ENCODE results near the gene GAL3ST3. TPM values are rescaled to one million over a fixed set of nuclear protein-coding genes. Genes with fewer than 3 reads are reported as not detected.
"Not testable (repeated sequence)": the region's sequence is repeated elsewhere in the genome, so short reads cannot be mapped to it uniquely, and the experiment has no call there.

The GAL3ST3 gene
- total RNA-seq, 4 donors from 2014 or later, result 0.26 to 2.1 (median 1.9) TPM; not detected in 1

GRCh38 chr11:66080055-66080817, 31.3 kb upstream of the GAL3ST3 start:
- intact Hi-C loops (cut with DNase I; ENCODE audit: low total_unique reads), result no loop called here
- DNase-seq, result peak; percentile 41 to 57
- no peaks in the 10 kb centered on the region for H3K27me3 ChIP-seq
- no peaks in the 10 kb centered on the region for H3K36me3 ChIP-seq
- H3K9me3 ChIP-seq, result no peaks in the 10 kb centered on the region
- no peak overlapping the region for H3K4me3 ChIP-seq
- TF ChIP-seq CTCF (IDR thresholded peaks at IDR 0.05) (no peak), POLR2A (IDR thresholded peaks at IDR 0.05) (no peak)
- H3K27ac ChIP-seq, result peak overlapping the region; percentile 29 to 40
- H3K4me1 ChIP-seq, result peaks cover 3 to 6% of the 10 kb centered on the region in 2 donors

- H3K27ac ChIP-seq; H3K9me3 ChIP-seq; H3K4me3 ChIP-seq; H3K4me1 ChIP-seq; DNase-seq; H3K27me3 ChIP-seq; intact Hi-C loops (cut with DNase I; ENCODE audit: low total_unique reads); H3K36me3 ChIP-seq: not testable (repeated sequence)
Measured at GRCh38 chr11:66078949-66079348, 30.0 kb upstream of the GAL3ST3 start.

GRCh38 chr11:66077927-66078326, 29.0 kb upstream of the GAL3ST3 start:
- Histone ChIP-seq H3K4me1 (peaks cover 3 to 6% of the 10 kb centered on the region in 2 donors), H3K36me3 (no peaks in the 10 kb centered on the region), H3K27me3 (no peaks in the 10 kb centered on the region), H3K4me3 (no peak overlapping the region), H3K27ac (no peak overlapping the region), H3K9me3 (no peaks in the 10 kb centered on the region)
- TF ChIP-seq CTCF (IDR thresholded peaks at IDR 0.05) (no peak), POLR2A (IDR thresholded peaks at IDR 0.05) (no peak)
- intact Hi-C loops (cut with DNase I; ENCODE audit: low total_unique reads), result no loop called here
- DNase-seq, result no peak

DNA sequence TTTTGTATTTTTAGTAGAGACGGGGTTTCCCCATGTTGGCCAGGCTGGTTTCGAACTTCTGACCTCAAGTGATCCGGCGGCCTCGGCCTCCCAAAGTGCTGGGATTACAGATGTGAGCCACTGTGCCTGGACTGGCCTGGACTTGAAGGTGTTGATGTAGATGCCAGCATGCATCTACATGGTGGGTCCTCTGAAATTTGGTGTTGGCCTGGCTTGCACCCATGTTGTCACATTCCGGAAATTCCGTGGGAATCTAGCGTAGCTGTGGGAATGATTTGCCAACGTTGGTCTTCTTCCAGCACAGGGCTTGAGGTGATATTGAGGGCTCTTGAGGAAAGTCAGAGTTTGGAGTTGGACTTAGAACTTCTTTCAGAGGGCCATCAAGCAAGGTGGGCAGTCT, 27.6 kb upstream of the GAL3ST3 start:
- no peak for TF ChIP-seq CTCF (IDR thresholded peaks at IDR 0.05)
- no peak for TF ChIP-seq POLR2A (IDR thresholded peaks at IDR 0.05)
- Histone ChIP-seq H3K27ac (no peak overlapping the region), H3K4me3 (no peak overlapping the region), H3K36me3 (no peaks in the 10 kb centered on the region), H3K9me3 (no peaks in the 10 kb centered on the region), H3K4me1 (peaks cover 3 to 6% of the 10 kb centered on the region in 2 donors), H3K27me3 (no peaks in the 10 kb centered on the region)
- DNase-seq, result no peak
- intact Hi-C loops (cut with DNase I; ENCODE audit: low total_unique reads), result no loop called here

GRCh38 chr11:66075273-66075672, 26.3 kb upstream of the GAL3ST3 start:
- Histone ChIP-seq H3K4me3 (no peak overlapping the region), H3K27me3 (no peaks in the 10 kb centered on the region), H3K4me1 (peaks cover 0 to 2% of the 10 kb centered on the region in 2 donors), H3K36me3 (no peaks in the 10 kb centered on the region), H3K9me3 (no peaks in the 10 kb centered on the region), H3K27ac (no peak overlapping the region)
- intact Hi-C loops (cut with DNase I; ENCODE audit: low total_unique reads), result no loop called here
- no peak for DNase-seq
- TF ChIP-seq POLR2A (IDR thresholded peaks at IDR 0.05), result no peak
- no peak for TF ChIP-seq CTCF (IDR thresholded peaks at IDR 0.05)

Data from uterus (tissue), 4 donors.